GM19099 (cell line): ENCODE results near the gene SPTB.

Source experiments
- POLR2A ChIP-seq: IDR thresholded peaks from 3 replicates; pipeline ENCODE4 v1.6.1; 2011; ENCODE audit warnings: low read depth; ENCODE audit not compliant: insufficient read length; ENCODE audit errors: extremely low read depth

SPTB gene

DNA sequence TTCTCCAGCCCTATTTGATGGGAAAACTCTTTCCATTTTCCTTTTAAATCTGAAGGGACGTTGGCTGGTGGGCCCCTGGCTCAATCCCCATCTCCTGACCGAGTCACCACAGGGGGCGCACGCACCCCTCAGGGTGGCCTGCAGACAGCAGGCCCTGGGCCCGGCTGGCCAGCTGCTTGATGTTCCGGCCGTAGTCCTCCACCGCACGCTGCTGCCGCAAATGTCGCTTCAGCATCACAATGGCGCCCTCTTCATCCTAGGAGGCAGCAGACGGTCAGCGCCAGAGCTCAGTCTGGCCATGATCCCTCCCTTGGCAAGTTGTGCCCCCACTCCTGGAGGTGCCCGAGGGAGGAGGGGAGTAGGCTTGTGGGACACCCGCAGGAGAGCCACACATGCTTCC is 105.4 kb downstream of the SPTB start:
- no peak for TF ChIP-seq POLR2A

DNA sequence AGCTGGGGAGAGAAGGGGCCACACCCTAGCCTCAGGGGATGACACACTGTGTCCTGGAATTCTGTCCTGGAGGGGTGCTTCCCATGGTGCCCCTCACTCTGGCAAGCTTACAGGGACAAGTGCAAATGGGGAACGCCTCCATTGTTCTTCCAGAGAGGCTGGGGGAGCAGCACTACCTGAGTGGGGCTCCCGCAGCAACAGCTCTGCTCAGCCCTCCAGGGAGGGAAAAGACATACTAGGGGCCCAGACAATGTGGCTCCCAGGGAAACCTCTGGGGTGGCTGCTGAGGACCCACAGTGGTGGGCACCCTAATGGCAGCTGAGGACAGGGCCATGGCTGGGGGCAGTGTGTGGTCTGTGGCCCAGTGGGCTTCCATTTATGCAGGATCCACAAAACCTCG is 106.1 kb downstream of the SPTB start:
- TF ChIP-seq POLR2A = no peak

DNA sequence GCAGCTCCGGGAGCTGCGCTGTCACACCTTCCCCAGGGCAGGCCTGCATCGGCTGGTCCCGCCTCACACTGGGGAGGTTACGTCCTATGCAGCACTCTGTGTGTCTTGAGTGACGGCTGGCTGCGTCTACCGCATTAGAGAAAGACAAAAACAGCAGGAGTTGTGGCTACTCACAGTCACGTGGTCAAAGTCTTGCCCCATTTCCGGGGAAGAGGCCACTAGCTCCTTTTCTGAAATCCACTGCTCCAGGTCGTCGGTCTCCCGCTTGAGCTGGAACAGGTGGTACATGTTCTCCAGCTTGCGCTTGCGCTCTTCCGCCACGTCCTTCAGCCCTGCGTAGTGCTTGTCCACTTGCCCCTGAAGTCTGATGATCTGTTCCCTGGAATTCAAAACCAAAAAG is 106.7 kb downstream of the SPTB start:
- no peak for TF ChIP-seq POLR2A

DNA sequence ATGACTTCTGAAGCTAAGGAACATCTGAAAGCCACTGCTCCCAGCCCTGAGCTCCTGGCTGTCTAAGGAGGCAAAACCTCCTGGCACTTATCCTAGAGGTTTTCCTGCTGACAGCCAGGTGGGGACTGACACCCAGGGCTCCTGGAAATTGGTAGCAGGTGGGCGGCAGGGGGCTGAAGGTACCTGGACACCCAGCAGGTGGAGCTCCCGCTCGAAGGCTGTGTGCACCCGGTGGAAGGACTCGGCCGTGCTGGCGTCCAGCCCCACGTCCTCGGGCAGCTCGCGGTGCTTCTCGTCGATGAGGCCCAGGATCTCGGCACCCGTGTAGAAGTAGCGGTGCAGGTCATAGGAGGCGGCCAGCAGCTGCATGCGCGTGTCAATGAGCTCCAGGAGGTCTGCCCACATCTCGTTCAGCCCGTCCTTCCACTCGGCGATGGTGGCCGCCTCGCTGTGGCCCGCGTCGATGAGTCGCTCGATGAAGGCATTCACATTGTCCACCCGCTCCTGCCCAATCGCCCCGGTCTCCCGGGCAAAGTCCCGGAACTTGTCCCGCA is 107.2 kb downstream of the SPTB start:
- no peak for TF ChIP-seq POLR2A

DNA sequence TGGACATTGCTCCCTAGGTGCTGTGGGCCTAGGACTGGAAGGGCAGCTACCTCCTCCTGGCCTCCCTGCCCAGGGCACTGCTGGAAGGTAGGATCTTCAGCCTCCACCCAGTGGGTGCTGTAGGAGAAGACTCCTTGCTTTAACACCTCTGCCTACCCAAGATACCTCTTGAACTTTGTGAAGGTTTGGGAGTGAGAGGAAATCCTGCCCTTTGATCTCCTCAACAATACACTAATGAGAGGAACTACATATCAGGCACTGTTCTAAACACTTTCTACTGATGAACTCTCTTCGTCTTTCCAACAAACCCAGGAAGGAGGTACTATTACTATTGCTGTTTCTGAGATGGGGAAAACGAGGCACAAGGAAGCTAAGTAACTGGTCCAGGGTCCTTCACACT is 108.5 kb downstream of the SPTB start:
- no peak for TF ChIP-seq POLR2A

DNA sequence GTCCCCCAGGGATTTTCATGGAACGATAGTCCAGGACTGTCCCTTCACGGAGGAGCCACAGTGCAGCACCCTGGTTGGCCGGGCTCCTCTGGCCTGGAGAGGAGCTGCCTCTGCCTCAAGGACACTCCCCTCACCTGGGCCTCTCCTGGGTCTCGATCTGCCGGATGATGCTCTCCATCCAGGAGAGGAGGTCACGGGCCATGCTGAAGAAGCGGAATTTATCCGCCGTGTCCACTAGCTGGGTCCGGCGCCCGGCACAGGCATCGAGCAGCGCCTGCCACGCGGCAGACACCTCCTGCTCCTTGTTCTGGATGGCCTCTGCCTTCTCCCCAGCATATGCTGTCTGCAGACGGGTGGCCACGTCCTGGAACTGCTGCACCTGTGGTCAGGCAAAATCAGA is 109.0 kb downstream of the SPTB start:
- no peak for TF ChIP-seq POLR2A

DNA sequence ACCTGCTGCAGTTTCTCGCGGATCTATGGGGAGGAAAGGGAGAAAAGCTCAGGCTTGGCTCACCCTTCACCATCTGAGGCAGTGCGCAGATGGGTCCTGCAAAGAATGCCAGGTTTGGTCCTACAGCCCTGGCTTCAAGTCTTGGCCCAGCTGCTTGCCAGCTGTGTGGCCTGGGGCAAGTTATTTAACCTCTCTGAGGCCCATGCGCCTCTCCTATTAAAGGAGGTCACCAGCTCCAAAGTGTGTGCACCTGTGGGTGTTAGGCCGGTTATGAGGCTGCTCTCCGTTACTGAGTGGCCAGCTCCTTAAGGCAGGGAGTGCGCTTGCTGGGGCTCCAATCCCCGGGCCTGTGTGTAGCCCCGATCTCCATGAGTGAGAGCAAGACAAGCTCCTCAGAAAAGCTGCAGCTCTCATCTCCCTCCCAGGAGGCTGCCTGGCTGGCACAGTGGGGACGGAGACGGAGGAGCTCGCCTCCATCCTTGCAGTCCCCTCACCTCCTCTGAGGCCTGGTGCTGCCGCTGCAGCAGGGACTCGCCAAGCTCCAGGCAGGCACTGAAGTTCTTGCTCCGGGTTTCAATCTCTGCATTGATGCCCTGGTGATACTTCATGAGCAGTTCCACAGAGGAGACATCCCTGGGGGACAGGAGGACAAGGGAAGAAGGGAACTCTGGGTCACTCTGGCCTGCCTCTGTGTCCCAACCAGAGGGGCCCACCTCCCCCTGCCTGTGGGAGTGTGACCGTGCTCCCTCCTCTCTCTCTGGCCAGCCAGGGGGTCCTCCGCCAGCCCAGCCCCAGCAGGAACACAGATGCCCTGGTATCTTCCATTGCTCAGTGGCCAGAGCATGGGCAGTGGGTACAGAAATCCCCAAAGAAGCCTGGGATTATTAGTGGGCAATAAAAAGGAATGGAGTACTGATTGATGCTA is 110.3 kb downstream of the SPTB start:
- no peak for TF ChIP-seq POLR2A

DNA sequence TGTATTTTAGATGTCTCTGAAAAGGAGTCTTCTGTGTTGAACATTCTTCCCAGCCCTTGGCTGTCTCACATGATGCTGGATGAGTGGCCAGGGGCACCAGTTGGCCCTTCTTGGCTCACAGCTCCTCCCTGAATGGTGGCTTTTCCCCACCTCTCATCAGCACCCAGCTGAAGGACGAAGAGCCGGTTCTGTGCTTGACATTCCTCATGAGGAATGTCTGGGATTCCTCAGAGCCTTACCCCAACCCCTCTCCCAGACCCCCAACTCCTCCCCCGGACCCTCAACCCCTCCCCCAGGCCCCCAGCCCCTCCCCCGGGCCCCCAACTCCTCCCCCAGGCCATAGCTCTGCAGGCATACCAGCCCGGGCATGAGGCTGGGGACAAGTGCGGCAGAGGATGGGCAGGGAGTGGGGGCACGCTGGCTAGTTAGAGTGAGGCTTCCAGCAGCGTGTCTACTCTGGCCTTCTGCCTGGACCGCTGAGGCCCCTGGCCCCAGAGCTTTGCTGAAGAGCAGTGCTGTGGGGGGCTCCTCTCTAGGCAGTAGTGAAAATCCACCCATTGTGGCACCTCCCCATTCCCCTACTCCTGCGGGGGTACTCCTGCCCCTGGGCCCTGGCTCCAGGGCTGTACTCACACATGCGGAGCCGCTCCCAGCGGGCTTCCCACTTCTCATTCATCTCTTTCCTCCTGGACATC is 111.2 kb downstream of the SPTB start:
- no peak for TF ChIP-seq POLR2A

DNA sequence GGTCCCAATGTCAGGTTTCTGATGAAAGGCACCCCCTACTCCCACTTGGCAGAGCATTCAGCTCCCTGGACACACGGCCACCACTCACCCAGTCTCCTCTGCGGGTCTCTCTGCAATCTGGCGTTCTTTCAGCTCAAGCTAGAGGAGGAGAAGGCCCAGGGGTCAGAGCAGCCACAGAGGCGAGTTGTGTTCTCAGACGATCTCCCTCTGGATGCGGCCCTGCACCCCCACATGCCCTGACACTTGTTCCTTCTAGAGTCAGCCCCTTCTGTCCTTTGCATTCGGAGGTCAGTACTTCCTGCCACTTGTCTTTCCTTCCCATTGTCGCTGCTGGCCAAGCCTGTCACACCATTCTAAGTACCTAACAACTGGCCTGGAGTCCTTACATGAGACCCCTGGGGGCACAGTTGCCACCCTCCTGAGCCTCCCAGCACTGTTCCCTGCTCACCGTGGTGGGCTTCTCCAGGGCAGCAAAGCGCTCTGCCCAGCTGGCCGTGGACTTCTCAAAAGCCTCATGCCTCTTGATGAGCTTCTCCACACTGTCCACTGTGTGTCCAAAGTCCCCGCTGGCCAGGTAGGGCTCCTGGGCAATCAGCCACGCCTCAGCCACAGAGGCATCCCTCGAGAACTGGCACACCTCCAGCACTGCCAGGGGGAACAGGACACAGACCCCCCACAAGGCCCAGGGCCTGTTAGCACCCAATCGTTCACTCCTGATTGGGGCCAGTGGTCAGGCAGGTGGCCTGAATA is 112.3 kb downstream of the SPTB start:
- TF ChIP-seq POLR2A = no peak

DNA sequence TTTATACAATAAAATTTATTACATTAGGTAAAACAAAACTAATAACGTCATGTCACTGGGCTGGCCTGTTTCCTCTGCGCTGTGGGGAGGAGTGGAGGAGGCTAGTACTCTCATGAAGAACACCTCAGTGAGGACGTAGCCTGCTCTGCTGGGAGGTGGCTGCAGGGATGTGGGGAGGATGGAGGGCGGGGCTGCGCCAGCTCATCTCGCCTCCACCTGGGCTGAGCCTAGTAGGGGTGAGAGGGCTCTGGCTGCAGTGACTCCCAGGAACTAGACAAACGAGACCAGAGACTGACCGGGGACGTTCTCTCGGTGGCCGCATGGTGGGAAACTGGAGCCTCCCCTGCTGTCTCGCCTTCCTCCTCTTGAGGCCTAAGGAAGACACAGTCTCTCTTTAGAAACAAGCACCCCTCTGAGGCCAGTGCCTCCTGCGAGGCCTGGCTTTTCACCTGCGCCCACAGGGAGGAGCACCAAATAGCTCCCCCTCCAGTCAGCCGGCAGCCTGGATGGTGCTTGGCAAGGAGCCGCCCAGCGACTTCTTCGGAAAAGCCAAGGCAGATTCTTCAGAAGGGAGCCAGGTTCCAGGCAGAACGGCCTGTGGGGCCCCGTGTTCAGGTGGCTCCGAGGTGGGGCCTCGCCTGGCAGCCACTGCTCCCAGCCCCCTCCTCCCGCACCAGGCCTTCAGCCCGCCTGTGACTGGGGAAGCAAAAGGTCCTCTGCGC is 113.1 kb downstream of the SPTB start:
- no peak for TF ChIP-seq POLR2A

DNA sequence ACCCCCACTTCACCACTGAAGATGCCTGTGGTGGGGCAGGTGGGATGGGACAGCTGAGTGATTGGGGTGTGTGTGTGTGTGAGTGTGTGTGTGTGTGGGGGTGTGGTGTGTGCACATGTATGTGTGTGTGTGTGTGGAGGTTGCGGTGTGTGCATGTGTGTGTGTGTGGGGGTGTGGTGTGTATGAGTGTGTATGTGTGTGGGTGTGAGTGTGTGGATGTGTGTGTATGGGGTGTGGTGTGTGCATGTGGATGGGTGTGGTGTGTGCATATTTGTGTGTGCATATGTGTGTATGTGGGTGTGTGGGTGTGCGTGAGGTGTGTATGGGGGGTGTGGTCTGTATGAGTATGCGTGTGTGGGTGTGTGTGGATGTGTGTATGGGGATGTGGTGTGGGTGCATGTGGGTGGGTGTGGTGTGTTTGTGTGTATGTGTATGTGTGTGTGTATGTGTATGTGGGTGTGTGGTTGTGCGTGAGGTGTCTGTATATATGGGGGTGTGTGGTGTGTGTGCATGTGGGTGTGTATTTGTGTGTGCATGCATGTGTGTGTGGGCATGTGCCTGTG is 113.9 kb downstream of the SPTB start:
- no peak for TF ChIP-seq POLR2A

DNA sequence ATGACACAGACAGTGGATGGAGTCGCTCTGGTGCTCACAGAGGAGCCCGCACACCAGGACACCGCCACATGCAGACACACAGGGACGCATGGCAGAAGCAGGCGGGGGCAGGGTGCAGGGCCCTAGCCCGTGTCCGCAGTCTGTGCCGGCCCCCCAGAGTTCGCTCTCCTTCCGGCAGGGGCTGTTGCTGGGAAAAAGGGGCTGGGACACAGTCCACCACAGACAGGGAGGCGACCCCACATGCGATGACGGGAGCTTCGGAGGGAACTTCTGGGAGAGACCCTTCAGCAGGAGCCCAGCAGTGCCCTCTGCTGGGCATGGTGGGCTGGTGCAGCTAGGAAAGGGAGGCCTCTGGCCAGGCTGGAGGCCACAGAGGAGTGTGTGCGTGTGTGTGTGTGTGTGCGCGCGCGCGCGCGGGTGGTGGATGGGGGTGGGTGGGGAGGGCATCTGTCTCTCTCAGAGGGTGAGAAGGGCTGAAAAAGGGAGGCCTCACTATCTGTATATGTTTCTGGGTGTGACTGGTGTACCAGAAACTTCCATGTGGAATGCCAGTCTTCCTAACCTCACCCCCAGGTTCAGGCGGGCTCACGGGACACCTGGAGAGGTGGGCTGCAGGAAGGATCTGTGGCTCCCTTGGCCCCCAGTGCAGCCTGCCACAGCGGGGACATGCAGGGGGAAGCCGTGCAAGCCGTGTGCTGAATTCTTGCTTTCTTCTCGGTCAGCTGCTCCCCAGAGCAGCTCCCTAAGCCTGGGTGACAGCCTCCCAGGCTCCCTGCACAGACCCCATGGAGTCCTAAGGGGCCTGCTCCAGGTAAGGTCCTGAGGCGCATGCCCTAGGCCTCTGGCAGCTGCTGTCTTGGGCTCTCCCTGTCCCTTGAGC is 114.8 kb downstream of the SPTB start:
- no peak for TF ChIP-seq POLR2A
